Activated naive CD8-positive, alpha-beta T cell treated with anti-CD3 and anti-CD28 coated beads, Interleukin-2, amount 10 ng/mL, durations not matched to agents 7 days and 5 days (primary cell): ENCODE measurements around the gene RNF5. TPM values are rescaled to one million over a fixed set of nuclear protein-coding genes. Genes with fewer than 3 reads are reported as not detected.

Source experiments
- ATAC-seq: fragments of 150-1000 bp; cut with Tn5 transposase; one replicate; pipeline ENCODE4 v1.10.0; 2021; ENCODE audit warnings: low read depth, moderate library complexity
- POLR2A ChIA-PET: fragments of 350-600 bp; sonication (Branson Sonifier 250); formaldehyde crosslinking; loops from one replicate; lab custom pipeline; 2021; ENCODE audit warnings: antibody characterized with exemption; lab: Charles Lee
- DNase-seq: peaks from one replicate; pipeline ENCODE4 v3.0.0; 2021
- H3K27ac Mint-ChIP-seq: one replicate; pipeline ENCODE4 v1.8.0; 2022; ENCODE audit warnings: mild to moderate bottlenecking, mixed read lengths
- H3K27me3 Mint-ChIP-seq: one replicate; pipeline ENCODE4 v1.8.0; 2022; ENCODE audit warnings: mild to moderate bottlenecking, moderate library complexity, mixed read lengths
- H3K36me3 Mint-ChIP-seq: one replicate; pipeline ENCODE4 v1.8.0; 2021; ENCODE audit warnings: mild to moderate bottlenecking, mixed read lengths
- H3K4me1 Mint-ChIP-seq: one replicate; pipeline ENCODE4 v1.8.0; 2021; ENCODE audit warnings: mixed read lengths
- H3K4me3 Mint-ChIP-seq: one replicate; pipeline ENCODE4 v1.8.0; 2022; ENCODE audit warnings: mild to moderate bottlenecking, moderate library complexity, mixed read lengths
- H3K9me3 Mint-ChIP-seq: one replicate; pipeline ENCODE4 v1.8.0; 2021; ENCODE audit warnings: mixed read lengths
- total RNA-seq, 2 experiments: library from RNA; stranded (reverse); gene quantifications; one replicate each; pipeline ENCODE4 v1.2.3, GENCODE V29; 2021

Gene RNF5
- total RNA-seq, 2 experiments from 2014 or later: 44.5 to 49.5 TPM

DNA sequence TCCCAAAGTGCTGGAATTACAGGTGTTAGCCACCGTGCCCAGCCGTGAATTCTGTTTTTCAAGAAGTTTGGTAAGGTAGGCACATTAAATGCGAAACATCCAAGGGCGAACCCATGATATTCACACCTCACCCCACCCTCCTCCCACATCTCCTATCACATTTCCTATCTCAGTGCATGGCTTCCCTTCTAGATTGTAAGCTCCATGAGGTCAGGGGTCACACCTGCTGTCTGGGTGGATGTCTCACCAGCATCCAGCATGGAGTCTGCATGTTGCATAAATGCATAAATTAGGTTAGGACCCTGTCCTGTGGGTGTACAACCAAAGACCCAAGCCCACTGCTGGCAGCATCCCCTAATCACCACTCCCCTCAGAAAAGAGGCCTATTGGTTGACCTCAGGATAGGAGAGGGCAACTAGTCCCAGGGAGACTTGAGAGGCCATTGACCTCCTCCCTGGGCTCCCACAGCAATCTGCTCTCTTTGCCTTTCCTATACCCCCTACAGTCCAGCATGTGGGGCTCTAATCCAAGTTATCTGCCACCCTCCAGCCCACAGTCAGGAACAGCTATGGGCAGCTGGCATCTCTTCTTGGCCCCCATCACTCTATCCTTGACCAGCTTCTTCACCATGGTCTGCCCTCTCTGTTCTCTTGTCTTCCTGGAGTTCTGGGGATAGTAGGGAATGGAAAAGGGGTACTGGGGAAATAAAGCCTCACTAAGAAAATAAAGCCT, 30.6 kb upstream of the RNF5 start:
- Mint-ChIP-seq H3K9me3 (no peaks in the 10 kb centered on the region), H3K4me1 (peaks cover 26% of the 10 kb centered on the region), H3K4me3 (no peak overlapping the region), H3K27ac (no peak overlapping the region), H3K36me3 (no peaks in the 10 kb centered on the region), H3K27me3 (peaks cover 43% of the 10 kb centered on the region)
- POLR2A ChIA-PET: no interaction called here
- DNase-seq (no peak), ATAC-seq (no peak)

DNA sequence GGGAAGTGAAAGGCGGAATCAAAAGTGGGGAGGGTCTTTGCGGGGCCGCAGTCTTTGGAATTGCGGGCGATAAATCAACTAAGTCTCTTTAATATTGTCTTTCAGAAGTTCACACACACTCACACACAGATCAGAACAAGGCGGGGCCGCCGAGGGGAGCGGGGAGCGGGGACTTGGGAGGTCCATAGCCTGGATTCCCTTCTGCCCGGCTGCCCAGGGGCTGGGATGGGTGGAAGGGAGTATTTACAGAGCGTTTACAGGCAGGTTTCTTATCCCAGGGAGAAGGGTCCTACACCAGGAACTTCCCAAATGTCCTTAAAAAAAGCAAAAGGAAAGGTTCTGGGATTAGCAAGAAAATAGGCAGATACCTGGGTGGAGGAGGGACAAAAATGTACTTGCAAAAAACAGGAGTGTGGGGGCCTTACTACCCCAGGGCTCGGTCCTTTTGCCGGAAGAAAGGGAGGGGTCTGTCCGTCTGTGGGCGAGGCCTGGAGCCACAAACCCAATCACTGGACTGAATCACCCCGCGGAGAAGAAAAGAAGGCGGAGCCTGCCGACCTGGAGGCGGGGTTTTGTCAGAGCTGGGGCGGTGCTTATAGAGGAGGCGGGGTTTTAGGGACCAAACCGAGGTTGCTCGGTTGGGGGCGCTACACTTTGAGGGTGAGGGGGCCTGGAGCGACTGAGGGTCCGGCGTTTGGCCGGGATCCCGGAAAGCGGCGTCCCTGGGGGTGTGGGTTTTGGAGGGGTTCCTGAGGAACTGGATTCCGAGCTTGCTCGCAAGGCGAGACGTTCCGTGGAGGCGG, 29.7 kb upstream of the RNF5 start:
- H3K27ac Mint-ChIP-seq: peak overlapping the region; percentile 67
- POLR2A ChIA-PET: interaction anchor here (0.8 to 1.3 kb wide), 2 partner anchors 41 to 47 kb away, joined by 3 read pairs; partner anchors contain the start of gene PBX2
- DNase-seq: peak; percentile 78
- H3K9me3 Mint-ChIP-seq: no peaks in the 10 kb centered on the region
- H3K36me3 Mint-ChIP-seq: no peaks in the 10 kb centered on the region
- H3K27me3 Mint-ChIP-seq: peaks cover 43% of the 10 kb centered on the region
- peak; percentile 43 for ATAC-seq
- peak overlapping the region; percentile 77 for H3K4me3 Mint-ChIP-seq
- peaks cover 30% of the 10 kb centered on the region for H3K4me1 Mint-ChIP-seq

DNA sequence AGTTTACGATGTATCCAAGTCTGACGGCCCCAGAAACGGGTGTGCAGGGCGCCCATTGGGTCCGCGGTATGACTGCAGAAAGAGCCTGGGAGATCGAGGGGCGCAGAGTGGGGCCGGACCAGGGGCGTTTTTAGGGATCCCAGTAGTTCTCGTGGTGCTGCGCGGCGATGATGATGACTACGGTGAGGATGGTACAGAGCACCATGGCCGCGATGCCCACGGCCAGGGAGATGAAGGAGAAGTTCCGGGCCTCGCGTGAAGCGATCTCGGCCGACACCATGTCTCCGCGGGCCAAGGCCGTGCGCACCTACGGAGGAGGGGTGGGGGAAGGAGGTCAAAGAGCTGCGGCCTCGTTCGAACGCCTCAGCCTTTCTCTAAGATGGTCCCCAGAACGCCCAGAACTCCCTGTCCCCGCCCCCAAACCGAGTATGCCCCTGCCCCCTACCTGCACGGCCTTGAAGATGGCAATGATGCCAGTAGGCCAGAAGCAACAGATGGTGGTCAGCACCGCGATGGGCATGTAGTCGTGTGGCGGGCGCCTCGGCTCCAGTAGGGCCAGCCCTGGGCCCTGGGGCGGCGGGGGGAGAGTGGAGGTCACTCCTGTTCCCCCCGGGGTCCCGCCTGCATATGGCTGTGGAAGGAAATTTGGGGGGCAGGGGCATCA, 29.0 kb upstream of the RNF5 start:
- Mint-ChIP-seq H3K27ac (peak overlapping the region; percentile 67), H3K36me3 (peaks cover 2% of the 10 kb centered on the region), H3K9me3 (no peaks in the 10 kb centered on the region), H3K4me3 (peak overlapping the region; percentile 77), H3K4me1 (peaks cover 32% of the 10 kb centered on the region), H3K27me3 (peaks cover 43% of the 10 kb centered on the region)
- ATAC-seq (no peak), DNase-seq (no peak)
- POLR2A ChIA-PET: interaction anchor here (0.5 to 1.3 kb wide), 2 partner anchors 20 to 41 kb away, joined by 3 read pairs; partner anchors contain the start of gene PBX2

- peak overlapping the region; percentile 59 for H3K27ac Mint-ChIP-seq
- POLR2A ChIA-PET: interaction anchor here (0.5 to 1.3 kb wide), 2 partner anchors 21 to 40 kb away, joined by 3 read pairs; partner anchors contain the start of gene PBX2
These were observed 28.0 kb upstream of the RNF5 start for GRCh38 chr6:32149932-32150870.

DNA sequence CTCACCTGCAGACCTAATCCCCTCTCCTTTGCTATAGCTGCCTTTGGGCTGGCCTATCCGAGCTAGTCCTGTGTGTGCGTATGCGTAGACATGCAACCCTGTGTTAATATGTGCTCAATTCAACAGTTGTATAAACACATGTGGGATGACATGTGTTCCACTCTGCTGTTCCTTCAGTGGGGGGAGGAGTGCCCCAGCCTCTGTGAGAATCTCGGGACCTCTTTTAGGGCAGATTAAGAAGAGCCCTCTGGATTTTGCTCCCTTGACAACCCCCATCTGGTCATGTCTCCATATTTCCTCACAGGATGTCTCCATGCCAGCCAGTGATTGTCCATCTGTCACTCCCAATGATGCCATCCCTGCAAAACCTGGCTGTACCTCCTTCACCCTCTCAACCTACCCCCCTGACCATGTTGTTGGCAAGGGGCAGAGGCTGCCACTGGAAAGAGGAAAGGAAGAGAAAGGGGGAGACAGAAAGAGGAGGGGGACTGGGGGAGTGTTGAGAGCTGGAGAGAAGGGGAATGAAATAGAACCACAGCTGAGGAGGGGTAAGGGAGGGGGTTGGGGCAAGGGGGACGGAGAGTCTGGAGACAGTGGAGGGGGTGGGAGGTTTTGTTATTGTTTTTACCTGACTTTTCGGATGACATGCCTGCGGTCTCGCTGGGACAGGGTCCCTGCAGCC, 26.9 kb upstream of the RNF5 start:
- Mint-ChIP-seq H3K9me3 (no peaks in the 10 kb centered on the region), H3K4me1 (peaks cover 40% of the 10 kb centered on the region), H3K27ac (peak overlapping the region; percentile 74), H3K36me3 (peaks cover 3% of the 10 kb centered on the region), H3K4me3 (peak overlapping the region; percentile 67), H3K27me3 (peaks cover 38% of the 10 kb centered on the region)
- no peak for ATAC-seq
- no peak for DNase-seq
- POLR2A ChIA-PET: no interaction called here

More at GRCh38 chr6:32149932-32150870, 28.0 kb upstream of the RNF5 start:
- Mint-ChIP-seq H3K9me3 (no peaks in the 10 kb centered on the region), H3K4me1 (peaks cover 34% of the 10 kb centered on the region), H3K4me3 (peak overlapping the region; percentile 29), H3K27me3 (peaks cover 43% of the 10 kb centered on the region), H3K36me3 (peaks cover 3% of the 10 kb centered on the region)
- DNase-seq: no peak
- ATAC-seq: no peak

- POLR2A ChIA-PET: no interaction called here
- peaks cover 3% of the 10 kb centered on the region for H3K36me3 Mint-ChIP-seq
- H3K4me1 Mint-ChIP-seq: peaks cover 40% of the 10 kb centered on the region
- H3K9me3 Mint-ChIP-seq: no peaks in the 10 kb centered on the region
- DNase-seq: no peak
- H3K27me3 Mint-ChIP-seq: peaks cover 30% of the 10 kb centered on the region
- peak within 1 kb of the TSS; percentile 74 for H3K27ac Mint-ChIP-seq
- H3K4me3 Mint-ChIP-seq: peak within 1 kb of the TSS; percentile 67
- no peak for ATAC-seq
These were observed 26.1 kb upstream of the RNF5 start, which contains the start of gene PRRT1 for GRCh38 chr6:32151863-32152768. Gene PRRT1, minus strand, starts transcription at chr6:32151939. Its CDS starts 112 bp downstream, at chr6:32151827.

GRCh38 chr6:32152769-32153563, 25.2 kb upstream of the RNF5 start:
- DNase-seq (no peak), ATAC-seq (no peak)
- Mint-ChIP-seq H3K4me3 (peak overlapping the region; percentile 38), H3K27ac (peak overlapping the region; percentile 94), H3K27me3 (peaks cover 22% of the 10 kb centered on the region), H3K36me3 (peaks cover 10% of the 10 kb centered on the region), H3K4me1 (peaks cover 40% of the 10 kb centered on the region), H3K9me3 (no peaks in the 10 kb centered on the region)
- POLR2A ChIA-PET: interaction anchor here (1.0 kb wide), 1 partner anchor 43 kb away, joined by 3 read pairs; no protein-coding TSS in a partner anchor

DNA sequence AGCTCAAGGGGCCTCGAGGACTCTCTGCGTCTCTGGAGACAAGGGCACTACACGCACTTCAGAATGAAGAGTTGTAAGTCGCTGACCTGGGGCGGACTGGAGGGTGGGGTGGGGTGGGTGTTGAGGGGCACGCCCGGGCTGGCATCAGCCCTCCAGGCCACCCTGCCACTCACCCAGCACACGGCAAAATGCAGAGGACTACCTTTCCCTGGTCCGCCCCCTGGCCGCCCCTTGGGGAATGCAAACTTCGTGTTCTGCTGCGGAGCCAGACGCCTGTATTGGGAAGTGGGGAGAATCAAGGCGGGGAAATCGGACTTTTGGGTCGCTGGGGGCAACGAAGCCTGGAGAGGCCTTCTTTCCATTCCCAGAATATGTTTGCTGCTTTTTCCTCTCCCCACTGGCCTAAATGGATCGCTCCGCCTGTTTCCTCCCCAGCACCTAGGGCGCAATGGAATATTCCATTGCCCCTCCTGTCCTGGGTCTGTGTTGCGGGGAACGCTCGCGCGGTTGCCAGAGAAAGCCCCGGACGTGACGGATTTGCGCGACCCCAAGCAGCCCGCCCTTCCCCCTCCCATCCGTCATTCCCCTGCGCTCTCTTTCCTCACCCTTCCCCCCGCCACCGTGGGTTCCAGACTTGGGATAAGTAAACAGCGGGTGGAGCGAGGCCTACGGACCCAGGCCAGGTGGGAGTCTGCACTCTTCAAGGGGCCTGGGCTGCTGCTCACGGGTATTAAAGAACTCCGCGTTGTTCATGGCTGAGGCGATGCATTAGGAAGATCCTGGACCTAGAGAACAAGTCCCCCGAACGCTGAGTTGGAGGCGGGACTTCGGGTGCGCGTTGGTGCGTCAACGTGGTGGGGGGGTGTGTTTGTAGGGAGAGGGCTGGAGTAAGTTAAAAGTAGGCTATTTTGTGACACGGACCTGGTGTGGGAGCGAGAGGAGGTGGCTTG, 24.4 kb upstream of the RNF5 start, which contains the start of gene PPT2:
PPT2 (plus strand) TSS at position 578 of the 950 bp plus-strand sequence. CDS start 454 bp downstream, outside the sequence.
- Mint-ChIP-seq H3K9me3 (no peaks in the 10 kb centered on the region), H3K27ac (peak within 1 kb of the TSS; percentile 94), H3K4me3 (peak within 1 kb of the TSS; percentile 98), H3K36me3 (peaks cover 15% of the 10 kb centered on the region), H3K4me1 (peaks cover 34% of the 10 kb centered on the region), H3K27me3 (peaks cover 14% of the 10 kb centered on the region)
- DNase-seq (peak; percentile 81), ATAC-seq (peak; percentile 72)
- POLR2A ChIA-PET: interaction anchor here (1.0 to 1.3 kb wide), 6 partner anchors 24 to 66 kb away, joined by 3 to 8 read pairs (median 4); partner anchors contain the start of genes GPSM3, PBX2 and RNF5

GRCh38 chr6:32154514-32155161, 23.6 kb upstream of the RNF5 start:
- peak overlapping the region; percentile 98 for H3K4me3 Mint-ChIP-seq
- DNase-seq (peak; percentile 75), ATAC-seq (peak; percentile 80)
- no peaks in the 10 kb centered on the region for H3K9me3 Mint-ChIP-seq
- peaks cover 15% of the 10 kb centered on the region for H3K36me3 Mint-ChIP-seq
- peaks cover 31% of the 10 kb centered on the region for H3K4me1 Mint-ChIP-seq
- H3K27ac Mint-ChIP-seq: peak overlapping the region; percentile 94
- peaks cover 11% of the 10 kb centered on the region for H3K27me3 Mint-ChIP-seq
- POLR2A ChIA-PET: interaction anchor here (0.9 to 1.3 kb wide), 7 partner anchors 23 to 67 kb away, joined by 3 to 9 read pairs (median 4); partner anchors contain the start of genes FKBPL, GPSM3, PBX2 and RNF5
